ENCODE data around the gene SPTBN1.

GRCh38 chr2:54586062-54586461, 129.9 kb downstream of the SPTBN1 start:
- TF ChIP-seq EZH2 (IDR thresholded peaks at IDR 0.05; ENCODE audit: borderline replicate concordance, low read depth, low read length, poor library complexity, severe bottlenecking) (no peak), CTCF (conservative IDR thresholded peaks at IDR 0.05; ENCODE audit: low read depth, low read length) (no peak)

Data from A673 (cell line).